Measurements from ENCODE around the gene WDR81.

- TF ChIP-seq EP300 (IDR thresholded peaks at IDR 0.05) (no peak), CTCF (IDR thresholded peaks at IDR 0.05) (no peak), POLR2A (IDR thresholded peaks at IDR 0.05) (no peak)
Measured at GRCh38 chr17:1693339-1693738, 31.2 kb upstream of the WDR81 start.

Measured in stomach (tissue), 4 donors.